Measurements from ENCODE around the gene GAL. TPM values are rescaled to one million over a fixed set of nuclear protein-coding genes. Genes with fewer than 3 reads are reported as not detected.
A peak's percentile ranks its signal among the peaks of the same experiment; 100 is the strongest.
"Not testable (repeated sequence)": the region's sequence is repeated elsewhere in the genome, so short reads cannot be mapped to it uniquely, and the experiment has no call there.

The GAL gene
- polyA plus RNA-seq (ENCODE audit: insufficient read depth in 1 of 5, insufficient read length in 5 of 5, low replicate concordance in 1 of 5), result under 1 TPM in 2 of 5 donors, not detected in 3; 0.14 to 0.33 TPM
- long read RNA-seq, donor 1, result 0 reads
- long read RNA-seq, donor 2, result 0 reads
- long read RNA-seq, donor 3, partial matches to known transcripts, result 27 of 27 reads
- long read RNA-seq, donor 3, other reads (novel, unspliced or antisense), result 0 of 27 reads
- long read RNA-seq, donor 4, result 0 reads
- long read RNA-seq, donor 5, result 0 reads
- long read RNA-seq, donor 6, result 0 reads
- long read RNA-seq, donor 7, result 0 reads
- long read RNA-seq, donor 8, result 0 reads

GRCh38 chr11:68684385-68685356 lies at the start of gene GAL:
Gene GAL, plus strand, starts transcription at chr11:68684544. Its CDS starts 380 bp downstream, at chr11:68684924.
- DNase-seq, result no peak

GRCh38 chr11:68634606-68635005 lies 49.7 kb upstream of the GAL start:
- DNase-seq, result not testable (repeated sequence)

DNA sequence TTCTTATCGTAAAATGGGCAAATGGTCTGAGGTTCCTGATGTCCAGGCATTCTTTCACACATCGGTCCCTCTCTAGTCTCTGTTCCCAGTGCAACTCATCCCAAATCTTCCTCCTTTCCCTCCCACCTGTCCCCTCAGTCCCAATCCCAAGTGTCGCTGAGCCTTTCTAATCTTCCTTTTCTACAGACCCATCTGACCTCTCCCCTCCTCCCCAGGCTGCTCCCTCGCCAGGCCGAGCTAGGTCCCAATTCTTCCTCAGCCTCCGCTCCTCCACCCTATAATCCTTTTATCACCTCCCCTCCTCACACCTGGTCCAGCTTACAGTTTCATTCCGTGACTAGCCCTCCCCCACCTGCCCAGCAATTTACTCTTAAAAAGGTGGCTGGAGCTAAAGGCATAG lies 49.2 kb upstream of the GAL start:
- not testable (repeated sequence) for DNase-seq

DNA sequence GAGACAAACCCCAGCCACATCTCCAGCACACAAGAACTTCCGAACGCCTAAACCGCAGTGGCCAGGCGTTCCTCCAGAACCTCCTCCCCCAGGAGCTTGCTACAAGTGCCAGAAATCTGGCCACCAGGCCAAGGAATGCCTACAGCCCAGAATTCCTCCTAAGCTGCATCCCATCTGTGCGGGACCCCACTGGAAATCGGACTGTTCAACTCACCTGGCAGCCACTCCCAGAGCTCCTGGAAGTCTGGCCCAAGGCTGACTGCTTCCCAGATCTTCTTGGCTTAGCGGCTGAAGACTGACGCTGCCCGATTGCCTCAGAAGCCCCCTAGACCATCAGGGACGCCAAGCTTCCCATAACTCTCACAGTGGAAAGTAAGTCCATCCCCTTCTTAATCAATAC lies 48.5 kb upstream of the GAL start:
- not testable (repeated sequence) for DNase-seq

GRCh38 chr11:68639322-68639721 lies 45.0 kb upstream of the GAL start:
- not testable (repeated sequence) for DNase-seq

- DNase-seq, result no peak
Observed at GRCh38 chr11:68641880-68642279, 42.5 kb upstream of the GAL start.

GRCh38 chr11:68643585-68643984 lies 40.8 kb upstream of the GAL start:
- DNase-seq, result peak in 1 of 2 donors; percentile 5

GRCh38 chr11:68646832-68647231 lies 37.5 kb upstream of the GAL start:
- no peak for DNase-seq

GRCh38 chr11:68649851-68650555 lies 34.3 kb upstream of the GAL start:
- DNase-seq, result no peak

GRCh38 chr11:68650801-68651200 lies 33.5 kb upstream of the GAL start:
- DNase-seq, result no peak

- DNase-seq, result no peak
Observed at GRCh38 chr11:68651208-68651984, 32.9 kb upstream of the GAL start.

- no peak for DNase-seq
Observed at GRCh38 chr11:68651985-68652682, 32.2 kb upstream of the GAL start.

- DNase-seq, result no peak
Observed at GRCh38 chr11:68652683-68653156, 31.6 kb upstream of the GAL start.

DNA sequence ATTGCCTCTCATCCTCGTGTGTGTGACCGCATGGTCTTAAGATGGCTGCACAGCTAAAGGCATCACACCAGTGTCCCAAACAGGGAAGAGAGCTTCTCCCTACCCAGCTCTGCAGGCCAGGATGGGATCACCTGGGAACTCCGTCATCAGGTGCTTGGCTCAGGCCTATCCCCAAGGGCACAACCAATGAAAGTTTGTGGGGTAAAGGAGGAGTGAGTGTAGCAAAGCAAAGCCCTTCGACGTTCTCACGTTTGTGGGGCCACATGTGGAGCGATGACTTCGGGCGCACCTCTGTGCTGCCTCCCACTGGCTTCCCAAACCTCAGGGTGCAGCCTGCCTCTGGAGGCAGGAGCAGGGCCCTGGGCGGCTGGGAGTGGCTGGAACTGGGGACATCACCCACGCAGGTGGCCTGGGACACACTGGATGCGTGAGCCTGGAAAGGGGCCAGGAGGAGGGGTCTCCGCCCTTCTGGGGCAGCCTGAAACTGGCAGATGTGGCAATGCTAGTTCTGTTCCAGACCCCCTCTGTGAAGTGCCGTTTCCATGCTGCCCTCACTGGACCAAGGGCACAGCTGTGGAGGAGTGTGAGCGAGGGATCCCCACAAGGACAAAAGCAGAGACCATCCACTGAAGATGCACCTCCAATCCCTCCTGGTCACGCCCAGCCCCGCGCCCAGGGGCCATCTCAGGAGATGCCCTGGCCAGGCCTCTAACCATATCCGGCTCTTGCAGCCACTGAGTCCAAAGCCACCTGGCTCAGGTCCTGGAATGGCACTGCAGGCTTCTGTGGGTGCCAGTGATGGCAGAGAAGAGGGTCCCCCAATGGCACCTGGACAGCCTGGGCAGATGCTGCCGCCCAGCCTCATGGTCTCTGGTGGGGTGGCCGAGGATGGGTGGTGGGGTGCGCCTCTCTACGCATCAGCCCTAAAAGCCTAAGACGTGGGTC lies 30.6 kb upstream of the GAL start:
- DNase-seq, result no peak

DNA sequence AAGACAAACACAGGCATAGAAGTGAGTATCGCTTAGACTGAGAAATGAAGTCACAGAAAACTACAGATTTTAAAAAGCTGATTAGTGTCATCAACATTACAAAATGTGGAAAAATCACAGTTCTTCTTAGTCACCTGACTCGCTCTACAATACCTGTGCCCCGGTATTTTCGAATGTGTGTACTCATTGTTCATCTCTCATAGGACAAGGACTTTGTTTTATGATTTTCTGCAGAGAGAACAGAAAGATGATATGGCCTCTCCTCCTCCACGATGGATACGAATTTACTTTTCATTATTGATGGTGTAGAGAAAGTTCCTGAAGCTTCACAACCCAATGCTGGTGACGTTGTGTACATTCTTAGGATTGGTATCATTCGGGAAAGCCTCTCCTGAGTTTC lies 29.4 kb upstream of the GAL start:
- DNase-seq, result no peak

DNA sequence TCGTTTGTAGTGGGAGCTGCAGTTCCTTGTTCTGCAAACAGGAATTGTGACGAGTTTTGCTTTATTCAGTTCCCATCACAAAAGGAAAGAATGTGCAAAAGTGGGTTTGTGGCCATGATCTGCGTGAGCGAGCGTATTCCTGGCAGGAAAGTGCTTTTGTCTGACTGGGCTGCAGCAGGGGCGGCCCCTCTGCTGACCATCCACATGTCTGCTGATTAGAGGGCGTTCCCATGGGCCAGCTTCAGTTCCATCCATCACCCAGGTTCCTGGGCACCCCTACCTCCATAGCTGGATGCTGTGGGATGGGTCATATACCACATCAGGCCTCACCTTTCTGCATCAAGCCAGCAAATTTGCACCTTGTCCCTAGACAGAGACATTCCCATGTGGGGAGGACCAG lies 28.9 kb upstream of the GAL start:
- no peak for DNase-seq

DNA sequence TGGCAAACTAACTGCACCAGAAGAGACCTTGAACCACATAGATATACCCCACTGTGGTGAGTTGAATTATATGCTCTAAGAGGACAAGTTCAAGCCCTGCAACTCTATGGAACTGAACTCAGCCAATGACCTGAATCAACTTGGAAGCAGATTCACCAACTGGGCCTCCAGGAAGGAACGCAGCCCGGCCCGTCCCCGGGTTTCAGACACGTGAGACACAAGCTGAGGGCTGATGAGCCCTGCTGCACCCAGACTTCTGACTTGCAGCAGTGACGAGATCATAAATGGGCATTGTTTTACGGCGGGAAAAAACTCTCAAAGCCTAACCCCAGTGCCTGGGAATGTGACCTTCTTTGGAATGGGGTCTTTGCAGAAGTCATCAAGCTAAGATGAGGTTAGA lies 28.5 kb upstream of the GAL start:
- no peak for DNase-seq

- DNase-seq, result no peak
Observed at GRCh38 chr11:68657021-68657780, 27.1 kb upstream of the GAL start.

- DNase-seq, result no peak
Observed at GRCh38 chr11:68658097-68658496, 26.2 kb upstream of the GAL start.

Data from right lung (tissue), 10 donors.